Stimulated activated CD4-positive, alpha-beta T cell treated with anti-CD3 and anti-CD28 coated beads, TNF-alpha, amount 100 ng/mL, for 4 hours (primary cell): ENCODE measurements around the gene FOXO6.

Source experiments
- DNase-seq, 3 experiments: peaks; one replicate each; pipeline ENCODE4 v3.0.0-alpha.2; 2020; ENCODE audit warnings: low read depth in 3 of 3

FOXO6 gene

GRCh38 chr1:41404308-41404761 is 43.1 kb downstream of the FOXO6 start:
- no peak for DNase-seq

- DNase-seq, result no peak
Observed at GRCh38 chr1:41407664-41408252, 46.5 kb downstream of the FOXO6 start.

- no peak for DNase-seq
Observed at GRCh38 chr1:41408691-41409090, 47.5 kb downstream of the FOXO6 start.

- no peak for DNase-seq
Observed at GRCh38 chr1:41409825-41410224, 48.6 kb downstream of the FOXO6 start.

- no peak for DNase-seq
Observed at GRCh38 chr1:41410462-41410861, 49.2 kb downstream of the FOXO6 start.

- DNase-seq, result no peak
Observed at GRCh38 chr1:41411229-41411628, 50.0 kb downstream of the FOXO6 start.

- DNase-seq, result no peak
Observed at GRCh38 chr1:41412748-41413147, 51.5 kb downstream of the FOXO6 start.

- DNase-seq, result no peak
Observed at GRCh38 chr1:41413748-41414281, 52.6 kb downstream of the FOXO6 start.

GRCh38 chr1:41414296-41414695 is 53.1 kb downstream of the FOXO6 start:
- no peak for DNase-seq

- DNase-seq, result no peak
Observed at GRCh38 chr1:41414716-41415306, 53.6 kb downstream of the FOXO6 start.

GRCh38 chr1:41416081-41416480 is 54.8 kb downstream of the FOXO6 start:
- DNase-seq, result no peak

GRCh38 chr1:41416552-41417334 is 55.5 kb downstream of the FOXO6 start:
- DNase-seq, result peak; percentile 17 to 36 (median 32)

GRCh38 chr1:41417335-41417682 is 56.1 kb downstream of the FOXO6 start:
- no peak for DNase-seq

GRCh38 chr1:41417746-41418145 is 56.5 kb downstream of the FOXO6 start:
- DNase-seq, result no peak

GRCh38 chr1:41418857-41419583 is 57.8 kb downstream of the FOXO6 start:
- no peak for DNase-seq

GRCh38 chr1:41419584-41420295 is 58.5 kb downstream of the FOXO6 start:
- DNase-seq, result no peak

GRCh38 chr1:41420351-41420750 is 59.1 kb downstream of the FOXO6 start:
- no peak for DNase-seq

GRCh38 chr1:41420860-41421259 is 59.6 kb downstream of the FOXO6 start:
- DNase-seq, result no peak

GRCh38 chr1:41422306-41422705 is 61.1 kb downstream of the FOXO6 start:
- no peak for DNase-seq

- no peak for DNase-seq
Observed at GRCh38 chr1:41423511-41424191, 62.4 kb downstream of the FOXO6 start.

- no peak for DNase-seq
Observed at GRCh38 chr1:41424581-41425118, 63.4 kb downstream of the FOXO6 start.
